NCI-H748 (cell line): ENCODE data around the gene PTCSC3.
A peak's percentile ranks its signal among the peaks of the same experiment; 100 is the strongest.

Source experiments
- DNase-seq: peaks from one replicate; lab custom pipeline; 2025; ENCODE audit not compliant: unreplicated experiment; lab: John Stamatoyannopoulos, UW

PTCSC3 gene

DNA sequence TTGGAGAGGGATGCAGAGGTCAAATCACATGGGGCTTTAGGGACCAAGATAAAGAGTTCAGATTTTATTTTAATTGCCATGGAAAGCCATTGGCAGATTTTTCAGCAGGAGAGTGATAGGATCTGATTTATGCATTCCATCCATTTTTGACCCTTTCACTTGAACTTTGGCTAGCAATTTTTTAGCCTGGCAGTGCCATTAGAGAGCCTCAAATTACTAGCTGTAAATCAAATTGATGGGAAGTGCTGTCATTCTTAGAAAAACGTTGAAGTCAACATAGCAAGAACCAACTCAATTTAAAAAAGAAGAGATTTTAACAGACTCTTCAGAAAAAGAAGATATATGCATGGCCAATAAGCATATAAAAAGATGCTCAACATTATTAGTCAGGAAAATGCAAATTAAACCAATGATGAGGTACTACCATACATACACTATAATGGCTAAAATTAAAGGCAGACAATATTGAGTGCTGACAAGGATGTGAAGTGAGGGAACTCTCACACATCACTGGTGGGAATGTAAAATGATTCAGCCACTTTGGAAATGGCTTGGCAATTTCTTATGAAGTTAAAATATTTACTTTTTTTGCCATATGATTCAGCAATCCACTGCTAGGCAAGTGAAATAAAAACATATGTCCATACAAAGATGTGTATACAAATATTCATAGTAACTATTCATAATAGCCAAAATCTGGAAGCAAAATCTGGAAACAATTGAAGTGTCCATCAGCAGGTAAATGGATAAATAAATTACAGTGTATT is 89.7 kb downstream of the PTCSC3 start:
- DNase-seq: peak; percentile 36

- peak; percentile 68 for DNase-seq
These were observed 90.7 kb downstream of the PTCSC3 start for GRCh38 chr14:36085861-36086260.
